ENCODE measurements around the gene ZKSCAN4.

Gene ZKSCAN4

DNA sequence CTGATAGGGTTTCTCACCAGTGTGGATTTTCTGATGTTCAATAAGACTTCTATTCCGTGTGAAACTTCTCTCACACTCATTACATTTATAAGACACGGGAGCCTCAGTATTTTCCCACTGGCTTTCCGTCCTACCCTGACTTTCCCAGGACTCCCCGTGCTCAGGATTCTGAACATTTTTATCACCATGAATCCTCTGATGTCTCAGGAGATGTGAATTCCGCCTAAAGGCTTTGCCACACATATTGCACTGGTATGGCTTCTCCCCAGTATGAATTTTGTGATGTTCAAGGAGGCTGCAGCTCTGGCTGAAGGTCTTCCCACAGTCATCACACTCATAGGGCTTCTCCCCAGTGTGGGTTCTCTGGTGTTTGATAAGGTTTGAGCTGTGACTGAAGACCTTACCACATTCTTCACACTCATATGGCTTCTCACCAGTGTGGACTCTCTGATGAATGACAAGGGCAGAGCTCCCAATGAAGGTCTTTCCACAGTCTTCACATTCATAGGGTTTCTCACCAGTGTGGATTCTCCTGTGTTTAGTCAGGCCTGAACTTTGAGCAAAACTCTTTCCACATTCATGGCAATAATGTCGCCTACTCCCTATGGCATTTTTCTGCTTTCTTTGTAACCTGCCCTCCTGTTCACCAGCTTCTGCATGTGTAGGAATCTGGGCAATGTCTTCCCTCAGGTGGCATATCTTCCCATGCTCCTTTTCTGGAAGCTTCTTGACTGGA, 6.7 kb downstream of the ZKSCAN4 start:
- no peak for DNase-seq

DNA sequence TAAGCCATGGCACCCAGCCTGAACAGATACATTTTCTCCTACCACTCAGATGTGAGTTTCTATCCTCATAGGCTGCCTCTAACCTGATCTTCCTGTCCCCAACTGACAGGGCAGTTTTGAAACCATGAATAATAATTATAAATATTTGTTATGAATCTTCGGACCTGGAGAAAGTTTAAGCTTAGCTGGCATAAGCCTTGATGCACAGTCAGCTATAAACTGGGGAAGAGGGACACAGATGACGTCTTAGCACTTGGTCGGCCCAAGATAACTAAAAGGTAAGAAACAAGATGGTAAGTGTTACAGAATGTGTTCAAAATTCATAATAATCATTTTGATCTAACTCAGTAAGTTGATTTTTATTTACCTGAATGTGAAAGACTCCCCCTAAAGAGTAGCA, 8.1 kb downstream of the ZKSCAN4 start:
- no peak for DNase-seq

GRCh38 chr6:28240471-28240870, 11.6 kb downstream of the ZKSCAN4 start:
- no peak for DNase-seq

DNA sequence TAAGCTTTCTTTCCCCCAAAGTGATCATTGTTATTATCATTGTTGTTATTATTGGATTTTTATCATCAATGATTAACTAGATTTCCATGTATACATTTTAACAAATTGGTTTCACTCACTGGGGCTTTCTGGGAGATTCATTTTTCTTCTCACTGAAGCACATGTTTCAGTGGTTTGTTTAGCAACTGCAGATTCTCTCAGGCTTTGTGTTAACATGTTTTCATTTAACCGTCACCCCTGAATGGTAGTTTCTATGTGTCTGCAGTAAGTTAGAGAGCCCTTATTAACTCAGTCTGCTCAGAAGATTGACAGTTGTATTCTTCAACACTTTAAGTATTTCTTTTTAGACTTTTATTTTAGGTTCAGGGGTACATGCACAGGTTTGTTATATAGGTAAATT, 12.4 kb downstream of the ZKSCAN4 start:
- DNase-seq: no peak

GRCh38 chr6:28235912-28236452, 16.1 kb downstream of the ZKSCAN4 start:
- no peak for DNase-seq

DNA sequence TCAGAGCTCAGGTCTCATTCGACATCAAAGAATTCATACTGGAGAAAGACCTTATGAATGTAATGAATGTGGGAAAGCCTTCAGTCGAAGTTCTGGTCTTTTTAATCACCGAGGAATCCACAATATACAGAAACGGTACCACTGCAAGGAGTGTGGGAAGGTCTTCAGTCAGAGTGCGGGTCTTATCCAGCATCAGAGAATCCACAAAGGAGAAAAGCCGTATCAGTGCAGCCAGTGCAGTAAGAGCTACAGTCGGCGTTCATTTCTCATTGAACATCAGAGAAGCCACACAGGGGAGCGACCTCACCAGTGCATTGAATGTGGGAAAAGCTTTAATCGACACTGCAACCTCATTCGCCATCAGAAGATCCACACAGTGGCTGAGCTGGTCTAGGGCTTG, 19.3 kb downstream of the ZKSCAN4 start:
- DNase-seq: no peak

GRCh38 chr6:28226460-28226859, 25.6 kb downstream of the ZKSCAN4 start:
- no peak for DNase-seq

DNA sequence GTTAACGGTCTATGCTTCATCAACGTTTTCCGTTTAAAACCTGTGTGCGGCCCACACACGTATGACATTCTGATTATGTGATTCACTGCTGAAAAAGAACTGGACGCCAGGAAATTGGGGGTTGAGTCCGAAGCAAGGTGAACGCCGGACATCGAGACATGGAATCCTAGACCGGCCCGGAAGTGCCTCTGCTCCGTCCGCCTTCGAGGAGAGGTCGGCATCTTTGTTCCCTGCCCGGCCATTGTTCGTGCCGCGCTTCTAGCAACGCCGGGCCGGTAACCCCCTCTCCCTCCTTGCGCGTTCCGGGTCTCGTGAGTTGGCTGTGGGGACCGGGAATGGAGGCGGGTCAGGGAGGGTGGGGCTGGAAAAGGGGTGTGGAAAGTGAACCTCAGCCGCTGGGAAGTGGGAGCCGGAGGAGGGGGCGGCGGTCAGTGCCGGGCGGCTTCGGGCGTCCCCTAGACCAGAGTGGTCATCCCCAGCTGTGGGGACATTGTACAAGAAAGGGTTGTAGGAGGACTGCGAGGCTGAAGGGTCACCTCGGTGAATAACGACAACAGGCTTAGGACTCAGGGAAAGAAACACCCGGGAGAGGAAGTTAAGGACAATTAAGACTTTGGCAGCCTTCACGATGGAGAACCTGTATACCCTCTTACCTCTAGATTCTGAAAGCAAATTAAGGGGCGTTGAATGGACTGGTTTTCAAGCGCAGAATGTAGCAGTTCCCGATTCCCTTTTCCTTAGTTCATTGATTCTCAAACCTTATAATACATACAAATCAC, 26.8 kb downstream of the ZKSCAN4 start, which contains the start of gene ZSCAN9:
TSS of gene ZSCAN9 (plus strand) at position 220 of the 779 bp plus-strand sequence. CDS start 1,810 bp downstream, outside the sequence.
- peak; percentile 33 for DNase-seq

DNA sequence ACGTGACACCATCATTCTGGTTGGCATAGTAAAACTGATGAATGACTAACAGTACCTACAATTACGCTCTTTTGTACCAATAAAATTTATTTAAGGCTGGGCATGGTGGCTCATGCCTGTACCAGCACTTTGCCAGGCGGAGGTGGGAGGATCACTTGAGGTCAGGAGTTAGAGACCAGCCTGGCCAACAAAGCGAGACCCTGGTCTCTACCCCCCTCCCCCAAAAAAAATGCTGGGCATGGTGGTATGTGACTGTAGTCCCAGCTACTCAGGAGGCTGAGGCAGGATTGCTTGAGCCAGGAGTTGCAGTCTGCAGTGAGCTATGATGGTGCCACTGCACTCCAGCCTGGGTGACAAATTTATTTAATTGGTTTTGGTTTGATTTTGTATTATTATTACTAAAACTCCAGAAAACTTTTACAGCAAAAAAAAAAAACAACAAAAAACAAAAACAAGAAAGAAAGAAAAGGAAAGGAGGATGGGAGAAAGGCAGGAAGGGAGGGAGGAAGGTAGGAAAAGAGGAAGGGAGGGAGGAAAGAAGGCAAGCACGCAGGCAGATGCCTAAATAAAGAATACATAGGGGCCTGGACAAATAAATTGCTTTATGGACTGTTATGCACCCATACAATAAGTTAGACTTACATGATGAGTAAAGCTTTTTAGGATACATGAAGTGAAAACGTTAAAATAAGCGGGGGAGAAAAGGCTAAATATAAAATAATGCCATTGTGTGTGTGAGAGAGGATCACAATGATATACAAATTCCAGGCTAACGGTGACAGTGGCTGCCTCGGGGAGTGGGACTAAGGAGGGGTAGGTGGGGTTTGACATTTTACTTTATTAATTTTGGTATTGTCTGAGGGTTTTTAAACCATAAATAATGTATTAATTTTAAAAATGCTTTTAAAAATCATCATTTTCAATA, 27.7 kb downstream of the ZKSCAN4 start:
- no peak for DNase-seq

- no peak for DNase-seq
Measured at GRCh38 chr6:28220257-28221133, 31.6 kb downstream of the ZKSCAN4 start.

DNA sequence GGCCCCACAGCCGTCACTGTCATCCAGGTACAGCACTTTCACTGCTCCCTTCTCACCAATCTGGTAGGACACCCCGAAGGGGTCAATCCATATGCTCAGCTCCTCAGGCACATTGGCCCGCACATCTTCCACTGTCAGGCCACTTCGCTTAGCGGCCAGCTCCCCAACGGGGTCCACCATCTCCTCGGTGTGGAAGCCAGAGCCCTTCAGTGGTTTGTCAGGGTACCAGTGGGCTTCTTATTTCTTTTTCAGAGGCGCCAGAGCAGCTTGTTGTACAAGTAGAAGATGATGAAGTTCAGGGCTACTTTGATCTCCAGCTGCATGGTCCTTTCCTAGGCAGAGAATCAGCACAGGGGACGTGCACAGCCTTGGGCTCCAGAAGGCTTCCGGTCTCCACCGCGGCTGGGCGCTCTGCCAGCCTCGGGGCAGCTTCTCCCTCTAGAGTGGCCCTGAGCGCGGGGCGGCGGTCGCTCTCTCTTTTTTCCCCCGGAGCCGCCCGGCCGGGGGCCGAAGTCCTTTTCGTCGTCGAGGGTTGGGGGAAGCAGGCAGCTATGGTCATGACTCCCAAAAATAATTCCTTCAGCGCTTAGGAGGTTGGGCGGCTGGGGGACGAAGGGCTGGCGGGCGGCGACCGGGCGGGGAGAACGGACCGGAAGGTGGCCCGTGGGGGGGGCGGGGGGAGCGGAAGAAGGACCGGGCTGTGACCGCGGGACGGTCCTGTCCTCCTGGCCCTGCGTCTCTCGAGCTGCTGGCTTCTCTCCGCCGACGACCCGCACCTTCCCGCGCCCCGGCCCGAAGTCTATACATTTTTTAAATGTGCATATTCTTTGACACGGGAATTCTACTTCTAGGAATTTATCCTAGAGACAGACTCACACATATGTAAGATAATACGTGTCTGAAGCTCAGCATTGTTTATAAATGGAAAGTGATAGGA, 33.5 kb downstream of the ZKSCAN4 start:
- no peak for DNase-seq

- no peak for DNase-seq
Measured at GRCh38 chr6:28217890-28218289, 34.2 kb downstream of the ZKSCAN4 start.

GRCh38 chr6:28215425-28215824, 36.6 kb downstream of the ZKSCAN4 start:
- DNase-seq: no peak

DNA sequence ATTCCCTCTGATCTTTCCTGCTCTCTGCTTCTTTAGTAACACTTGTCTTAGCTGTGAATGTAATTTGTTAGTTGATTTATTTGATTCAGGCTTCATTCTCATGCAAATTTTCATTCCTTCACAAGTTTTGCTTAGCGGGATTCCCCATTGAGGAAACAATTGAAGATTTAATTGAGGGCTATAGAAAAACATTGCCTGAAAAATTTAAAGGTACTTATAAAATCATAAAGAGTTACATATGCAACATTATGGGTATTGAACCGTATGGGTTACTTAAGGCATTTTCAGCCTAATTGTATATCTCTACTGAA, 38.9 kb downstream of the ZKSCAN4 start:
- DNase-seq: no peak

GRCh38 chr6:28212510-28213212, 39.4 kb downstream of the ZKSCAN4 start:
- peak; percentile 66 for DNase-seq

- DNase-seq: no peak
Measured at GRCh38 chr6:28211840-28212509, 40.1 kb downstream of the ZKSCAN4 start.

GRCh38 chr6:28209753-28210535, 42.1 kb downstream of the ZKSCAN4 start:
- no peak for DNase-seq

DNA sequence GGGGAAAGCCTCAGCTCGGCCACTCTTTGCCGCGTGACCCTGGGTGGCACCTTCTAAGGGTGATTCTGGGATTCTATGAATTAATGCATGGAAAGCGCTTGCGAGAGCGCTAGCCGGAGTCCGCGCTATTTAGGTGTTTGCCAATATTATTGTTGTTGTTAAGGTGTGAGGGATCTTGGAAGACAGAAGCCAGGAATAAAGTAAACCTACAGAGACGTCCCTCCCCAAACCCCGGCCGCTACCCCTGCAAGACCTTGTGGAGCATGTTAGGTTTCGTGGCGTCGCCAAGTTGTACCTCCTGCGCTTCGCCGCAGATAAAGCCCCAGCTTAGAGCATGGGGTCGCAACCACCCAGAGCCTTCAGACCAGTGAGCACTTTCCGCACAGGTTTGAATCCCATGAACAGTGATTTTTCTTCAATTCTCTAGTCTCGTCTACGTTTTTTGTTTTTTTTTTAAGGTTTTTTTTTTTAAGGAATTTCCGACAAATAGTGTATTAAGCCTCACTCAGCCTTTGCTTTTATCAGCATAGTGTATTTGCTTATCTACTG, 43.9 kb downstream of the ZKSCAN4 start:
- DNase-seq: no peak

All from NCI-H1436 treated with DMSO at 0.1 percent for 48 hours (cell line).